GM23338 (cell line): ENCODE results near the gene FGF1. TPM values are rescaled to one million over a fixed set of nuclear protein-coding genes. Genes with fewer than 3 reads are reported as not detected.

Source experiments
- ATAC-seq: fragments of 200-7000 bp; cut with Tn5 transposase; 3 replicates; pipeline ENCODE4 v1.9.1; 2020
- DNase-seq: peaks from one replicate; pipeline ENCODE4 v3.0.0-alpha.2; 2015; ENCODE audit warnings: low spot score
- H2AFZ ChIP-seq: fragments of 200-600 bp; sonication (generic); 2 replicates; pipeline ENCODE4 v1.8.0; 2016; ENCODE audit warnings: antibody characterized with exemption, mild to moderate bottlenecking, moderate library complexity
- H3F3A ChIP-seq: fragments of 200-600 bp; sonication (generic); replicated peaks from 2 replicates; pipeline ENCODE4 v1.8.0; 2017; ENCODE audit warnings: antibody characterized with exemption, mixed run types, low read depth
- H3K27ac ChIP-seq: fragments of 200-600 bp; sonication (generic); 2 replicates; pipeline ENCODE4 v1.6.1; 2016; ENCODE audit warnings: low read depth
- H3K27me3 ChIP-seq: fragments of 200-600 bp; sonication (generic); 2 replicates; pipeline ENCODE4 v1.8.0; 2016; ENCODE audit warnings: mild to moderate bottlenecking, mixed run types, moderate library complexity; ENCODE audit not compliant: insufficient read depth
- H3K36me3 ChIP-seq: fragments of 200-600 bp; sonication (generic); 2 replicates; pipeline ENCODE4 v1.8.0; 2016; ENCODE audit warnings: mild to moderate bottlenecking; ENCODE audit not compliant: insufficient read depth
- H3K4me1 ChIP-seq: fragments of 200-600 bp; sonication (generic); 2 replicates; pipeline ENCODE4 v1.8.0; 2016; ENCODE audit warnings: mild to moderate bottlenecking, moderate library complexity; ENCODE audit not compliant: insufficient read depth
- H3K4me2 ChIP-seq: fragments of 200-600 bp; sonication (generic); 2 replicates; pipeline ENCODE4 v1.7.1; 2017; ENCODE audit warnings: mixed run types
- H3K4me3 ChIP-seq: fragments of 200-600 bp; sonication (generic); 2 replicates; pipeline ENCODE4 v1.6.1; 2016; ENCODE audit warnings: mixed run types
- H3K79me2 ChIP-seq: fragments of 200-600 bp; sonication (generic); replicated peaks from 2 replicates; pipeline ENCODE4 v1.8.0; 2017; ENCODE audit warnings: mild to moderate bottlenecking; ENCODE audit not compliant: insufficient read depth
- H3K9me2 ChIP-seq: fragments of 200-600 bp; sonication (generic); 2 replicates; pipeline ENCODE4 v1.8.0; 2017; ENCODE audit not compliant: insufficient read depth
- H4K20me1 ChIP-seq: fragments of 200-600 bp; sonication (generic); replicated peaks from 2 replicates; pipeline ENCODE4 v1.8.0; 2017; ENCODE audit warnings: mild to moderate bottlenecking; ENCODE audit not compliant: insufficient read depth
- H3K27ac Mint-ChIP-seq: 2 replicates; pipeline ENCODE4 v1.8.0; 2020; ENCODE audit warnings: inconsistent platforms, mild to moderate bottlenecking, moderate library complexity, mixed read lengths
- H3K27me3 Mint-ChIP-seq: 3 replicates; pipeline ENCODE4 v1.8.0; 2022; ENCODE audit warnings: low read depth, mild to moderate bottlenecking, moderate library complexity, mixed read lengths, inconsistent platforms; ENCODE audit not compliant: insufficient read depth, poor library complexity
- H3K36me3 Mint-ChIP-seq: 3 replicates; pipeline ENCODE4 v1.8.0; 2021; ENCODE audit warnings: low read depth, mild to moderate bottlenecking, inconsistent platforms, moderate library complexity, mixed read lengths
- H3K4me1 Mint-ChIP-seq: 3 replicates; pipeline ENCODE4 v1.8.0; 2020; ENCODE audit warnings: mild to moderate bottlenecking, inconsistent platforms, mixed read lengths
- H3K4me3 Mint-ChIP-seq: 3 replicates; pipeline ENCODE4 v1.8.0; 2021; ENCODE audit warnings: moderate library complexity, mild to moderate bottlenecking, inconsistent platforms, mixed read lengths
- H3K9me3 Mint-ChIP-seq: 3 replicates; pipeline ENCODE4 v1.8.0; 2020; ENCODE audit warnings: moderate library complexity, mild to moderate bottlenecking, inconsistent platforms, mixed read lengths
- CREB1 ChIP-seq: fragments of 250-450 bp; sonication (Bioruptor Pico); IDR thresholded peaks from 2 replicates; pipeline ENCODE4 v1.5.0; 2020; ENCODE audit warnings: low read depth, mild to moderate bottlenecking, moderate library complexity
- EZH2 ChIP-seq: fragments of 200-600 bp; sonication (generic); IDR thresholded peaks from one replicate; pipeline ENCODE4 v1.8.0; 2017; ENCODE audit warnings: antibody characterized with exemption, mild to moderate bottlenecking, low read depth; ENCODE audit not compliant: unreplicated experiment
- EZH2phosphoT487 ChIP-seq: fragments of 200-600 bp; sonication (generic); IDR thresholded peaks from one replicate; pipeline ENCODE4 v1.8.1; 2018; ENCODE audit warnings: antibody characterized with exemption; ENCODE audit not compliant: unreplicated experiment
- JUNB ChIP-seq: IDR thresholded peaks from one replicate; pipeline ENCODE4 v1.6.1; 2016; ENCODE audit warnings: antibody characterized with exemption; ENCODE audit not compliant: unreplicated experiment
- NANOG ChIP-seq: IDR thresholded peaks from 2 replicates; pipeline ENCODE4 v1.6.1; 2016; ENCODE audit warnings: antibody characterized with exemption, borderline replicate concordance
- POLR2AphosphoS5 ChIP-seq: IDR thresholded peaks from 2 replicates; pipeline ENCODE4 v1.6.1; 2016; ENCODE audit warnings: antibody characterized with exemption, low read depth
- STAT1 ChIP-seq: IDR thresholded peaks from one replicate; pipeline ENCODE4 v1.6.1; 2016; ENCODE audit warnings: antibody characterized with exemption; ENCODE audit not compliant: unreplicated experiment
- ZNF114 ChIP-seq: fragments of 250-450 bp; sonication (Bioruptor Pico); IDR thresholded peaks from 2 replicates; pipeline ENCODE4 v1.5.0; 2020; ENCODE audit warnings: mild to moderate bottlenecking, moderate library complexity
- ZNF331 ChIP-seq: fragments of 250-450 bp; sonication (Bioruptor Pico); IDR thresholded peaks from 2 replicates; pipeline ENCODE4 v1.5.0; 2020; ENCODE audit warnings: low read depth, mild to moderate bottlenecking, moderate library complexity
- polyA plus RNA-seq: library from polyadenylated mRNA; unstranded; fragments of >200 nt; fragmentation: Nextera tagmentation; extraction: Ambion mirVana; gene quantifications from 2 replicates; pipeline ENCODE4 v1.2.1, GENCODE V29; 2016
- total RNA-seq: library from RNA; depleted of rRNA; stranded (reverse); fragments of >200 nt; shearing (Covaris generic); gene quantifications from 2 replicates; pipeline ENCODE4 v1.2.3, GENCODE V29; 2014
- TF ChIP-seq, protein P1 (sequence below): fragments of 250-450 bp; sonication (Bioruptor Pico); IDR thresholded peaks from 2 replicates; pipeline ENCODE4 v1.5.0; 2020; ENCODE audit warnings: mild to moderate bottlenecking, moderate library complexity
- TF ChIP-seq, protein P2 (sequence below): IDR thresholded peaks from 2 replicates; pipeline ENCODE4 v1.6.1; 2016; ENCODE audit warnings: antibody characterized with exemption
- TF ChIP-seq, protein P3 (sequence below): IDR thresholded peaks from one replicate; pipeline ENCODE4 v1.6.1; 2018; ENCODE audit warnings: antibody characterized with exemption; ENCODE audit not compliant: unreplicated experiment
- TF ChIP-seq, protein P4 (sequence below), 2 experiments: fragments of 200-600 bp in 1 of 2; sonication (generic) in 1 of 2; conservative IDR thresholded peaks; 2 replicates each; pipeline versions ENCODE4 v1.5.1 to v1.6.1; 2016 to 2017; ENCODE audit warnings: antibody characterized with exemption in 2 of 2, low read depth in 2 of 2, mild to moderate bottlenecking in 2 of 2, moderate library complexity in 1 of 2

FGF1 gene
- total and polyA plus RNA-seq, 2 experiments from 2014 or later, result 0.21 to 0.34 TPM

DNA sequence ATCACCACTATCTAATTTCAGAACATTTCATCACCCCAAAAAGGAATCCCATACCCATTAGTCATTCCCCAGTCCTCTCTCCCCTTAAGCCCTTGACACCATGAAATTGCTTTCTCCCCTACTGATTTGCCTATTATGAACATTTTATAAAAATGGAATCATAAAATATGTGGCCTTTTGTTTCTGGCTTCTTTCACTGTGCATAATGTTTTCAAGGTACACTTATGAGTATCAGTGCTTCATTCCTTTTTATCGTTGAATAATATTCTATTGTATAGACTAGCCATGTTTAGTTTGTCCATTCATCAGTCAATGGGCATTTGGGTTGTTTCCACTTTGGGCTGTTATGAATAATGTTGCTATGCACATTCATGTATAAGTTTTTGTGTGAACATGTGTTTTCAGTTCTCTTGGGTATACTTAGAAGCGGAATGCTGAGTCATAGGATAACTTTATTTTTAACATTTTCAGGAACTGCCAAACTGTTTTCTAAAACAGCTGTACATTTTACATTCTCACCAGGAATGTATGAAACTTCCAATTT lies 40.4 kb upstream of the FGF1 start:
- Histone ChIP-seq H3K27me3 (no peaks in the 10 kb centered on the region), H3K36me3 (peaks cover 10% of the 10 kb centered on the region), H3K79me2 (no peaks in the 10 kb centered on the region), H3K27ac (no peak overlapping the region), H3K9me2 (peaks cover 18% of the 10 kb centered on the region), H3K4me2 (no peak overlapping the region), H3K4me1 (no peaks in the 10 kb centered on the region), H2AFZ (no peak overlapping the region), H3F3A (no peaks in the 10 kb centered on the region; the same call in 1 of the 2 replicates), H4K20me1 (peaks cover 5% of the 10 kb centered on the region), H3K4me3 (no peak overlapping the region)
- Mint-ChIP-seq H3K4me3 (no peak overlapping the region), H3K9me3 (no peaks in the 10 kb centered on the region), H3K27me3 (peaks cover 3% of the 10 kb centered on the region), H3K27ac (no peak overlapping the region), H3K36me3 (peaks cover 6% of the 10 kb centered on the region; the same call in 2 of the 3 replicates), H3K4me1 (peaks cover 9% of the 10 kb centered on the region)
- ATAC-seq (no peak), DNase-seq (no peak)
- TF ChIP-seq, protein P1, sequence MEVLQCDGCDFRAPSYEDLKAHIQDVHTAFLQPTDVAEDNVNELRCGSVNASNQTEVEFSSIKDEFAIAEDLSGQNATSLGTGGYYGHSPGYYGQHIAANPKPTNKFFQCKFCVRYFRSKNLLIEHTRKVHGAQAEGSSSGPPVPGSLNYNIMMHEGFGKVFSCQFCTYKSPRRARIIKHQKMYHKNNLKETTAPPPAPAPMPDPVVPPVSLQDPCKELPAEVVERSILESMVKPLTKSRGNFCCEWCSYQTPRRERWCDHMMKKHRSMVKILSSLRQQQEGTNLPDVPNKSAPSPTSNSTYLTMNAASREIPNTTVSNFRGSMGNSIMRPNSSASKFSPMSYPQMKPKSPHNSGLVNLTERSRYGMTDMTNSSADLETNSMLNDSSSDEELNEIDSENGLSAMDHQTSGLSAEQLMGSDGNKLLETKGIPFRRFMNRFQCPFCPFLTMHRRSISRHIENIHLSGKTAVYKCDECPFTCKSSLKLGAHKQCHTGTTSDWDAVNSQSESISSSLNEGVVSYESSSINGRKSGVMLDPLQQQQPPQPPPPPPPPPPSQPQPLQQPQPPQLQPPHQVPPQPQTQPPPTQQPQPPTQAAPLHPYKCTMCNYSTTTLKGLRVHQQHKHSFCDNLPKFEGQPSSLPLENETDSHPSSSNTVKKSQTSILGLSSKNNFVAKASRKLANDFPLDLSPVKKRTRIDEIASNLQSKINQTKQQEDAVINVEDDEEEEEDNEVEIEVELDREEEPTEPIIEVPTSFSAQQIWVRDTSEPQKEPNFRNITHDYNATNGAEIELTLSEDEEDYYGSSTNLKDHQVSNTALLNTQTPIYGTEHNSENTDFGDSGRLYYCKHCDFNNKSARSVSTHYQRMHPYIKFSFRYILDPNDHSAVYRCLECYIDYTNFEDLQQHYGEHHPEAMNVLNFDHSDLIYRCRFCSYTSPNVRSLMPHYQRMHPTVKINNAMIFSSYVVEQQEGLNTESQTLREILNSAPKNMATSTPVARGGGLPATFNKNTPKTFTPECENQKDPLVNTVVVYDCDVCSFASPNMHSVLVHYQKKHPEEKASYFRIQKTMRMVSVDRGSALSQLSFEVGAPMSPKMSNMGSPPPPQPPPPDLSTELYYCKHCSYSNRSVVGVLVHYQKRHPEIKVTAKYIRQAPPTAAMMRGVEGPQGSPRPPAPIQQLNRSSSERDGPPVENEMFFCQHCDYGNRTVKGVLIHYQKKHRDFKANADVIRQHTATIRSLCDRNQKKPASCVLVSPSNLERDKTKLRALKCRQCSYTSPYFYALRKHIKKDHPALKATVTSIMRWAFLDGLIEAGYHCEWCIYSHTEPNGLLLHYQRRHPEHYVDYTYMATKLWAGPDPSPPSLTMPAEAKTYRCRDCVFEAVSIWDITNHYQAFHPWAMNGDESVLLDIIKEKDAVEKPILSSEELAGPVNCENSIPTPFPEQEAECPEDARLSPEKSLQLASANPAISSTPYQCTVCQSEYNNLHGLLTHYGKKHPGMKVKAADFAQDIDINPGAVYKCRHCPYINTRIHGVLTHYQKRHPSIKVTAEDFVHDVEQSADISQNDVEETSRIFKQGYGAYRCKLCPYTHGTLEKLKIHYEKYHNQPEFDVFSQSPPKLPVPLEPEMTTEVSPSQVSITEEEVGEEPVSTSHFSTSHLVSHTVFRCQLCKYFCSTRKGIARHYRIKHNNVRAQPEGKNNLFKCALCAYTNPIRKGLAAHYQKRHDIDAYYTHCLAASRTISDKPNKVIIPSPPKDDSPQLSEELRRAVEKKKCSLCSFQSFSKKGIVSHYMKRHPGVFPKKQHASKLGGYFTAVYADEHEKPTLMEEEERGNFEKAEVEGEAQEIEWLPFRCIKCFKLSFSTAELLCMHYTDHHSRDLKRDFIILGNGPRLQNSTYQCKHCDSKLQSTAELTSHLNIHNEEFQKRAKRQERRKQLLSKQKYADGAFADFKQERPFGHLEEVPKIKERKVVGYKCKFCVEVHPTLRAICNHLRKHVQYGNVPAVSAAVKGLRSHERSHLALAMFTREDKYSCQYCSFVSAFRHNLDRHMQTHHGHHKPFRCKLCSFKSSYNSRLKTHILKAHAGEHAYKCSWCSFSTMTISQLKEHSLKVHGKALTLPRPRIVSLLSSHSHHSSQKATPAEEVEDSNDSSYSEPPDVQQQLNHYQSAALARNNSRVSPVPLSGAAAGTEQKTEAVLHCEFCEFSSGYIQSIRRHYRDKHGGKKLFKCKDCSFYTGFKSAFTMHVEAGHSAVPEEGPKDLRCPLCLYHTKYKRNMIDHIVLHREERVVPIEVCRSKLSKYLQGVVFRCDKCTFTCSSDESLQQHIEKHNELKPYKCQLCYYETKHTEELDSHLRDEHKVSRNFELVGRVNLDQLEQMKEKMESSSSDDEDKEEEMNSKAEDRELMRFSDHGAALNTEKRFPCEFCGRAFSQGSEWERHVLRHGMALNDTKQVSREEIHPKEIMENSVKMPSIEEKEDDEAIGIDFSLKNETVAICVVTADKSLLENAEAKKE (CRISPR knock-in tag), result no peak
- no peak for TF ChIP-seq EZH2
- TF ChIP-seq STAT1, result no peak
- TF ChIP-seq, protein P2, sequence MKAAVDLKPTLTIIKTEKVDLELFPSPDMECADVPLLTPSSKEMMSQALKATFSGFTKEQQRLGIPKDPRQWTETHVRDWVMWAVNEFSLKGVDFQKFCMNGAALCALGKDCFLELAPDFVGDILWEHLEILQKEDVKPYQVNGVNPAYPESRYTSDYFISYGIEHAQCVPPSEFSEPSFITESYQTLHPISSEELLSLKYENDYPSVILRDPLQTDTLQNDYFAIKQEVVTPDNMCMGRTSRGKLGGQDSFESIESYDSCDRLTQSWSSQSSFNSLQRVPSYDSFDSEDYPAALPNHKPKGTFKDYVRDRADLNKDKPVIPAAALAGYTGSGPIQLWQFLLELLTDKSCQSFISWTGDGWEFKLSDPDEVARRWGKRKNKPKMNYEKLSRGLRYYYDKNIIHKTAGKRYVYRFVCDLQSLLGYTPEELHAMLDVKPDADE, result no peak
- TF ChIP-seq, protein P3, sequence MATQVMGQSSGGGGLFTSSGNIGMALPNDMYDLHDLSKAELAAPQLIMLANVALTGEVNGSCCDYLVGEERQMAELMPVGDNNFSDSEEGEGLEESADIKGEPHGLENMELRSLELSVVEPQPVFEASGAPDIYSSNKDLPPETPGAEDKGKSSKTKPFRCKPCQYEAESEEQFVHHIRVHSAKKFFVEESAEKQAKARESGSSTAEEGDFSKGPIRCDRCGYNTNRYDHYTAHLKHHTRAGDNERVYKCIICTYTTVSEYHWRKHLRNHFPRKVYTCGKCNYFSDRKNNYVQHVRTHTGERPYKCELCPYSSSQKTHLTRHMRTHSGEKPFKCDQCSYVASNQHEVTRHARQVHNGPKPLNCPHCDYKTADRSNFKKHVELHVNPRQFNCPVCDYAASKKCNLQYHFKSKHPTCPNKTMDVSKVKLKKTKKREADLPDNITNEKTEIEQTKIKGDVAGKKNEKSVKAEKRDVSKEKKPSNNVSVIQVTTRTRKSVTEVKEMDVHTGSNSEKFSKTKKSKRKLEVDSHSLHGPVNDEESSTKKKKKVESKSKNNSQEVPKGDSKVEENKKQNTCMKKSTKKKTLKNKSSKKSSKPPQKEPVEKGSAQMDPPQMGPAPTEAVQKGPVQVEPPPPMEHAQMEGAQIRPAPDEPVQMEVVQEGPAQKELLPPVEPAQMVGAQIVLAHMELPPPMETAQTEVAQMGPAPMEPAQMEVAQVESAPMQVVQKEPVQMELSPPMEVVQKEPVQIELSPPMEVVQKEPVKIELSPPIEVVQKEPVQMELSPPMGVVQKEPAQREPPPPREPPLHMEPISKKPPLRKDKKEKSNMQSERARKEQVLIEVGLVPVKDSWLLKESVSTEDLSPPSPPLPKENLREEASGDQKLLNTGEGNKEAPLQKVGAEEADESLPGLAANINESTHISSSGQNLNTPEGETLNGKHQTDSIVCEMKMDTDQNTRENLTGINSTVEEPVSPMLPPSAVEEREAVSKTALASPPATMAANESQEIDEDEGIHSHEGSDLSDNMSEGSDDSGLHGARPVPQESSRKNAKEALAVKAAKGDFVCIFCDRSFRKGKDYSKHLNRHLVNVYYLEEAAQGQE, result no peak
- no peak for TF ChIP-seq POLR2AphosphoS5
- TF ChIP-seq NANOG, result no peak
- TF ChIP-seq ZNF331, result no peak
- TF ChIP-seq, protein P4, sequence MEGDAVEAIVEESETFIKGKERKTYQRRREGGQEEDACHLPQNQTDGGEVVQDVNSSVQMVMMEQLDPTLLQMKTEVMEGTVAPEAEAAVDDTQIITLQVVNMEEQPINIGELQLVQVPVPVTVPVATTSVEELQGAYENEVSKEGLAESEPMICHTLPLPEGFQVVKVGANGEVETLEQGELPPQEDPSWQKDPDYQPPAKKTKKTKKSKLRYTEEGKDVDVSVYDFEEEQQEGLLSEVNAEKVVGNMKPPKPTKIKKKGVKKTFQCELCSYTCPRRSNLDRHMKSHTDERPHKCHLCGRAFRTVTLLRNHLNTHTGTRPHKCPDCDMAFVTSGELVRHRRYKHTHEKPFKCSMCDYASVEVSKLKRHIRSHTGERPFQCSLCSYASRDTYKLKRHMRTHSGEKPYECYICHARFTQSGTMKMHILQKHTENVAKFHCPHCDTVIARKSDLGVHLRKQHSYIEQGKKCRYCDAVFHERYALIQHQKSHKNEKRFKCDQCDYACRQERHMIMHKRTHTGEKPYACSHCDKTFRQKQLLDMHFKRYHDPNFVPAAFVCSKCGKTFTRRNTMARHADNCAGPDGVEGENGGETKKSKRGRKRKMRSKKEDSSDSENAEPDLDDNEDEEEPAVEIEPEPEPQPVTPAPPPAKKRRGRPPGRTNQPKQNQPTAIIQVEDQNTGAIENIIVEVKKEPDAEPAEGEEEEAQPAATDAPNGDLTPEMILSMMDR (conservative IDR thresholded peaks at IDR 0.05; ENCODE audit: low read depth in 2 of 2), result no peak
- no peak for TF ChIP-seq EZH2phosphoT487
- TF ChIP-seq CREB1 (CRISPR knock-in tag), result no peak
- no peak for TF ChIP-seq ZNF114 (CRISPR knock-in tag)
- TF ChIP-seq JUNB, result no peak
